DMS114 treated with DMSO at 0.1 percent for 48 hours (cell line): ENCODE data around the gene OSM.

ENCODE experiments used
- DNase-seq: peaks from one replicate; lab custom pipeline; 2025; ENCODE audit not compliant: unreplicated experiment; lab: John Stamatoyannopoulos, UW

OSM gene

GRCh38 chr22:30265131-30265720 is 1.4 kb downstream of the OSM start:
- no peak for DNase-seq

- no peak for DNase-seq
Measured at GRCh38 chr22:30263883-30264282, 2.8 kb downstream of the OSM start.

- DNase-seq: peak; percentile 18
Measured at GRCh38 chr22:30262917-30263741, 3.5 kb downstream of the OSM start.

- DNase-seq: no peak
Measured at GRCh38 chr22:30262112-30262511, 4.5 kb downstream of the OSM start.

GRCh38 chr22:30261134-30261533 is 5.5 kb downstream of the OSM start:
- no peak for DNase-seq

GRCh38 chr22:30260682-30261081 is 6.0 kb downstream of the OSM start:
- no peak for DNase-seq

- no peak for DNase-seq
Measured at GRCh38 chr22:30260276-30260675, 6.4 kb downstream of the OSM start.

- no peak for DNase-seq
Measured at GRCh38 chr22:30254314-30254713, 12.3 kb downstream of the OSM start.

GRCh38 chr22:30253205-30253852 is 13.3 kb downstream of the OSM start:
- DNase-seq: no peak

GRCh38 chr22:30252411-30253204 is 14.0 kb downstream of the OSM start:
- DNase-seq: no peak

GRCh38 chr22:30251711-30252110 is 14.9 kb downstream of the OSM start:
- no peak for DNase-seq

- no peak for DNase-seq
Measured at GRCh38 chr22:30250661-30251267, 15.9 kb downstream of the OSM start.

GRCh38 chr22:30250039-30250565 is 16.5 kb downstream of the OSM start:
- DNase-seq: no peak

- no peak for DNase-seq
Measured at GRCh38 chr22:30249049-30250038, 17.3 kb downstream of the OSM start.

- no peak for DNase-seq
Measured at GRCh38 chr22:30248484-30248883, 18.2 kb downstream of the OSM start.

- DNase-seq: no peak
Measured at GRCh38 chr22:30247974-30248373, 18.7 kb downstream of the OSM start.

- no peak for DNase-seq
Measured at GRCh38 chr22:30247561-30247960, 19.1 kb downstream of the OSM start.

- no peak for DNase-seq
Measured at GRCh38 chr22:30246814-30247376, 19.8 kb downstream of the OSM start.
